SK-N-SH treated with all-trans-retinoic acid at 6 μM for 48 hours (cell line): ENCODE data around the gene MRPS18B.

Experiments
- ATAC-seq: fragments of 200-7000 bp; cut with Tn5 transposase; 3 replicates; pipeline ENCODE4 v1.9.1; 2020; ENCODE audit warnings: mild to moderate bottlenecking, moderate library complexity
- CSDC2 ChIP-seq: fragments of 250-450 bp; sonication (Bioruptor Pico); IDR thresholded peaks from 2 replicates; pipeline ENCODE4 v1.5.0; 2020; ENCODE audit warnings: mild to moderate bottlenecking, moderate library complexity
- ESRRG ChIP-seq: fragments of 250-450 bp; sonication (Bioruptor Pico); IDR thresholded peaks from 2 replicates; pipeline ENCODE4 v1.6.1; 2021; ENCODE audit warnings: mild to moderate bottlenecking
- GLIS3 ChIP-seq: fragments of 250-450 bp; sonication (Bioruptor Pico); IDR thresholded peaks from 2 replicates; pipeline ENCODE4 v1.5.0; 2020; ENCODE audit warnings: mild to moderate bottlenecking, moderate library complexity
- ISL1 ChIP-seq: fragments of 250-450 bp; sonication (Bioruptor Pico); IDR thresholded peaks from 2 replicates; pipeline ENCODE4 v2.1.2; 2022; ENCODE audit warnings: mild to moderate bottlenecking, moderate library complexity
- OSR1 ChIP-seq: fragments of 250-450 bp; sonication (Bioruptor Pico); IDR thresholded peaks from 2 replicates; pipeline ENCODE4 v1.8.0; 2022; ENCODE audit warnings: moderate library complexity, mild to moderate bottlenecking, inconsistent platforms
- PPARA ChIP-seq: fragments of 250-450 bp; sonication (Bioruptor Pico); IDR thresholded peaks from 2 replicates; pipeline ENCODE4 v1.5.0; 2020; ENCODE audit warnings: mild to moderate bottlenecking, borderline replicate concordance
- RARB ChIP-seq: fragments of 250-450 bp; sonication (Bioruptor Pico); IDR thresholded peaks from 2 replicates; pipeline ENCODE4 v1.8.0; 2021; ENCODE audit warnings: mild to moderate bottlenecking, moderate library complexity
- SNAI2 ChIP-seq: fragments of 250-450 bp; sonication (Bioruptor Pico); IDR thresholded peaks from 2 replicates; pipeline ENCODE4 v1.5.0; 2020; ENCODE audit warnings: mild to moderate bottlenecking, moderate library complexity
- TCF4 ChIP-seq: fragments of 250-450 bp; sonication (Bioruptor Pico); IDR thresholded peaks from 2 replicates; pipeline ENCODE4 v1.8.0; 2021; ENCODE audit warnings: mild to moderate bottlenecking, moderate library complexity, borderline replicate concordance
- TOX ChIP-seq: fragments of 250-450 bp; sonication (Bioruptor Pico); IDR thresholded peaks from 2 replicates; pipeline ENCODE4 v1.8.0; 2021; ENCODE audit warnings: mild to moderate bottlenecking, moderate library complexity, borderline replicate concordance
- ZC3H10 ChIP-seq: fragments of 250-450 bp; sonication (Bioruptor Pico); IDR thresholded peaks from 2 replicates; pipeline ENCODE4 v1.5.1; 2021; ENCODE audit warnings: mild to moderate bottlenecking, moderate library complexity
- ZFP3 ChIP-seq: fragments of 250-450 bp; sonication (Bioruptor Pico); IDR thresholded peaks from 2 replicates; pipeline ENCODE4 v1.5.0; 2020; ENCODE audit warnings: mild to moderate bottlenecking, moderate library complexity
- ZFP30 ChIP-seq: fragments of 450-650 bp; formaldehyde crosslinking; IDR thresholded peaks from 2 replicates; pipeline ENCODE4 v1.5.0; 2022; ENCODE audit warnings: mild to moderate bottlenecking, moderate library complexity
- ZNF565 ChIP-seq: fragments of 450-650 bp; formaldehyde crosslinking; conservative IDR thresholded peaks from 2 replicates; pipeline ENCODE4 v1.5.0; 2020; ENCODE audit warnings: low read depth, mild to moderate bottlenecking, moderate library complexity
- ZNF70 ChIP-seq: fragments of 450-650 bp; formaldehyde crosslinking; IDR thresholded peaks from 2 replicates; pipeline ENCODE4 v1.5.0; 2020; ENCODE audit warnings: mild to moderate bottlenecking, moderate library complexity
- ZNF8 ChIP-seq: fragments of 450-650 bp; formaldehyde crosslinking; IDR thresholded peaks from 2 replicates; pipeline ENCODE4 v1.5.0; 2020; ENCODE audit warnings: mild to moderate bottlenecking, moderate library complexity
- TF ChIP-seq, protein P1 (sequence below): fragments of 250-450 bp; sonication (Bioruptor Pico); IDR thresholded peaks from 2 replicates; pipeline ENCODE4 v1.8.0; 2020; ENCODE audit warnings: mild to moderate bottlenecking, moderate library complexity, borderline replicate concordance
- TF ChIP-seq, protein P2 (sequence below): fragments of 250-450 bp; sonication (Bioruptor Pico); IDR thresholded peaks from 2 replicates; pipeline ENCODE4 v1.5.1; 2021; ENCODE audit warnings: mild to moderate bottlenecking, moderate library complexity
- TF ChIP-seq, protein P3 (sequence below): fragments of 250-450 bp; sonication (Bioruptor Pico); IDR thresholded peaks from 2 replicates; pipeline ENCODE4 v1.5.0; 2020; ENCODE audit warnings: mild to moderate bottlenecking, moderate library complexity
- TF ChIP-seq, protein P4 (sequence below): fragments of 250-450 bp; sonication (Bioruptor Pico); IDR thresholded peaks from 2 replicates; pipeline ENCODE4 v1.5.1; 2020; ENCODE audit warnings: low read depth, mild to moderate bottlenecking, moderate library complexity

MRPS18B gene

DNA sequence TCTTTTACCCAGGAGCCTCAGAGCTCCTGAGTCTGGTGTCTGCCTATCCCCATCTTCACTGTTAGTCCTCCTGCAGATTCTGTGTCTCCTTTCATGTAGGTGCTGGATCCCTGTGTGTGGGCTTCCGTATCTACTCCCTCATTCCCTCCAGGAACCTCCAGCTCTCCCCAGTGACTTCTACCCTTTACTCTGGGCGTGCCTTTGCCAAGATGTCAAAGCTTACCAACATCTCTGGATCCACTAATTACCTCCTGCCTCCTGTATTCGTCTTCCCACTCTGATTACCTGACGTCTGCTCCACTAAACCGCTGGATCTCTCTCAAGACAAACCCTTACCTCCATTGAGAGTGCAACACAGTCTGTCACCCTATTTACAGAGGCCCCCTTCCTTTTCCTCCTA, 27.1 kb downstream of the MRPS18B start:
- TF ChIP-seq, protein P1, sequence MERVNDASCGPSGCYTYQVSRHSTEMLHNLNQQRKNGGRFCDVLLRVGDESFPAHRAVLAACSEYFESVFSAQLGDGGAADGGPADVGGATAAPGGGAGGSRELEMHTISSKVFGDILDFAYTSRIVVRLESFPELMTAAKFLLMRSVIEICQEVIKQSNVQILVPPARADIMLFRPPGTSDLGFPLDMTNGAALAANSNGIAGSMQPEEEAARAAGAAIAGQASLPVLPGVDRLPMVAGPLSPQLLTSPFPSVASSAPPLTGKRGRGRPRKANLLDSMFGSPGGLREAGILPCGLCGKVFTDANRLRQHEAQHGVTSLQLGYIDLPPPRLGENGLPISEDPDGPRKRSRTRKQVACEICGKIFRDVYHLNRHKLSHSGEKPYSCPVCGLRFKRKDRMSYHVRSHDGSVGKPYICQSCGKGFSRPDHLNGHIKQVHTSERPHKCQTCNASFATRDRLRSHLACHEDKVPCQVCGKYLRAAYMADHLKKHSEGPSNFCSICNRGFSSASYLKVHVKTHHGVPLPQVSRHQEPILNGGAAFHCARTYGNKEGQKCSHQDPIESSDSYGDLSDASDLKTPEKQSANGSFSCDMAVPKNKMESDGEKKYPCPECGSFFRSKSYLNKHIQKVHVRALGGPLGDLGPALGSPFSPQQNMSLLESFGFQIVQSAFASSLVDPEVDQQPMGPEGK (CRISPR knock-in tag): no peak
- no peak for TF ChIP-seq OSR1
- no peak for TF ChIP-seq TCF4
- no peak for TF ChIP-seq ZNF8 (CRISPR knock-in tag)
- TF ChIP-seq CSDC2: no peak
- TF ChIP-seq ZFP3 (CRISPR knock-in tag): no peak
- TF ChIP-seq, protein P2, sequence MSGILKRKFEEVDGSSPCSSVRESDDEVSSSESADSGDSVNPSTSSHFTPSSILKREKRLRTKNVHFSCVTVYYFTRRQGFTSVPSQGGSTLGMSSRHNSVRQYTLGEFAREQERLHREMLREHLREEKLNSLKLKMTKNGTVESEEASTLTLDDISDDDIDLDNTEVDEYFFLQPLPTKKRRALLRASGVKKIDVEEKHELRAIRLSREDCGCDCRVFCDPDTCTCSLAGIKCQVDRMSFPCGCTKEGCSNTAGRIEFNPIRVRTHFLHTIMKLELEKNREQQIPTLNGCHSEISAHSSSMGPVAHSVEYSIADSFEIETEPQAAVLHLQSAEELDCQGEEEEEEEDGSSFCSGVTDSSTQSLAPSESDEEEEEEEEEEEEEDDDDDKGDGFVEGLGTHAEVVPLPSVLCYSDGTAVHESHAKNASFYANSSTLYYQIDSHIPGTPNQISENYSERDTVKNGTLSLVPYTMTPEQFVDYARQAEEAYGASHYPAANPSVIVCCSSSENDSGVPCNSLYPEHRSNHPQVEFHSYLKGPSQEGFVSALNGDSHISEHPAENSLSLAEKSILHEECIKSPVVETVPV (CRISPR knock-in tag): no peak
- TF ChIP-seq, protein P3, sequence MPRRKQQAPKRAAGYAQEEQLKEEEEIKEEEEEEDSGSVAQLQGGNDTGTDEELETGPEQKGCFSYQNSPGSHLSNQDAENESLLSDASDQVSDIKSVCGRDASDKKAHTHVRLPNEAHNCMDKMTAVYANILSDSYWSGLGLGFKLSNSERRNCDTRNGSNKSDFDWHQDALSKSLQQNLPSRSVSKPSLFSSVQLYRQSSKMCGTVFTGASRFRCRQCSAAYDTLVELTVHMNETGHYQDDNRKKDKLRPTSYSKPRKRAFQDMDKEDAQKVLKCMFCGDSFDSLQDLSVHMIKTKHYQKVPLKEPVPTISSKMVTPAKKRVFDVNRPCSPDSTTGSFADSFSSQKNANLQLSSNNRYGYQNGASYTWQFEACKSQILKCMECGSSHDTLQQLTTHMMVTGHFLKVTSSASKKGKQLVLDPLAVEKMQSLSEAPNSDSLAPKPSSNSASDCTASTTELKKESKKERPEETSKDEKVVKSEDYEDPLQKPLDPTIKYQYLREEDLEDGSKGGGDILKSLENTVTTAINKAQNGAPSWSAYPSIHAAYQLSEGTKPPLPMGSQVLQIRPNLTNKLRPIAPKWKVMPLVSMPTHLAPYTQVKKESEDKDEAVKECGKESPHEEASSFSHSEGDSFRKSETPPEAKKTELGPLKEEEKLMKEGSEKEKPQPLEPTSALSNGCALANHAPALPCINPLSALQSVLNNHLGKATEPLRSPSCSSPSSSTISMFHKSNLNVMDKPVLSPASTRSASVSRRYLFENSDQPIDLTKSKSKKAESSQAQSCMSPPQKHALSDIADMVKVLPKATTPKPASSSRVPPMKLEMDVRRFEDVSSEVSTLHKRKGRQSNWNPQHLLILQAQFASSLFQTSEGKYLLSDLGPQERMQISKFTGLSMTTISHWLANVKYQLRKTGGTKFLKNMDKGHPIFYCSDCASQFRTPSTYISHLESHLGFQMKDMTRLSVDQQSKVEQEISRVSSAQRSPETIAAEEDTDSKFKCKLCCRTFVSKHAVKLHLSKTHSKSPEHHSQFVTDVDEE: no peak
- TF ChIP-seq ESRRG (CRISPR knock-in tag): no peak
- TF ChIP-seq RARB (CRISPR knock-in tag): no peak
- no peak for TF ChIP-seq ZNF70
- no peak for TF ChIP-seq ZFP30 (CRISPR knock-in tag)
- no peak for TF ChIP-seq SNAI2 (CRISPR knock-in tag)
- TF ChIP-seq ZNF565 (CRISPR knock-in tag): no peak
- TF ChIP-seq ZC3H10 (CRISPR knock-in tag): no peak
- no peak for ATAC-seq

DNA sequence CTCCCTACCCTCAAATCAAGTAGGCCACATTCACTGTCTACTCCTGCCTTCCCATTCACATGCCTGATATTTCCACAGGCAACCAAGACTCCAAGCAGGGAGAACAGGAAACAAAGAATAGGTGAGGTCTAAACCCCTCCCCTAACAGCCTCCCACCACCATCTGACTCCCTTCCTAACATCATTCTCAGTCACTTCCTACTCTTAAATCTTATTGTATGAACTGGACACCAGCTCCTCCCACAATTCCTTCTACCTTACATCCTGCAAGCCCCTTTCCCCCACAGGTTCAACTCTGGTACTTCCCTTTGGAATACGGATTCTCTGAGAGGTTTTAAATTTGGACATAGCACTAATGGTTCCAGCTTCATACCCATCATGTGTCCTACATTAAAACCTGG, 28.3 kb downstream of the MRPS18B start:
- ATAC-seq: no peak
- TF ChIP-seq ZNF70 (no peak), ESRRG (CRISPR knock-in tag) (no peak), RARB (CRISPR knock-in tag) (no peak), PPARA (CRISPR knock-in tag) (no peak), ZNF565 (CRISPR knock-in tag) (no peak), TCF4 (no peak), ZFP30 (CRISPR knock-in tag) (no peak), GLIS3 (CRISPR knock-in tag) (no peak), TOX (no peak), OSR1 (no peak), ISL1 (CRISPR knock-in tag) (no peak), ZFP3 (CRISPR knock-in tag) (no peak)
- TF ChIP-seq, protein P3: no peak
- TF ChIP-seq, protein P2 (CRISPR knock-in tag): no peak
- TF ChIP-seq, protein P1 (CRISPR knock-in tag): no peak
- TF ChIP-seq, protein P4, sequence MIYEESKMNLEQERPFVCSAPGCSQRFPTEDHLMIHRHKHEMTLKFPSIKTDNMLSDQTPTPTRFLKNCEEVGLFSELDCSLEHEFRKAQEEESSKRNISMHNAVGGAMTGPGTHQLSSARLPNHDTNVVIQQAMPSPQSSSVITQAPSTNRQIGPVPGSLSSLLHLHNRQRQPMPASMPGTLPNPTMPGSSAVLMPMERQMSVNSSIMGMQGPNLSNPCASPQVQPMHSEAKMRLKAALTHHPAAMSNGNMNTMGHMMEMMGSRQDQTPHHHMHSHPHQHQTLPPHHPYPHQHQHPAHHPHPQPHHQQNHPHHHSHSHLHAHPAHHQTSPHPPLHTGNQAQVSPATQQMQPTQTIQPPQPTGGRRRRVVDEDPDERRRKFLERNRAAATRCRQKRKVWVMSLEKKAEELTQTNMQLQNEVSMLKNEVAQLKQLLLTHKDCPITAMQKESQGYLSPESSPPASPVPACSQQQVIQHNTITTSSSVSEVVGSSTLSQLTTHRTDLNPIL (CRISPR knock-in tag): no peak
